ENCODE results near the gene TMC8.
A peak's percentile ranks its signal among the peaks of the same experiment; 100 is the strongest.

The TMC8 gene

DNA sequence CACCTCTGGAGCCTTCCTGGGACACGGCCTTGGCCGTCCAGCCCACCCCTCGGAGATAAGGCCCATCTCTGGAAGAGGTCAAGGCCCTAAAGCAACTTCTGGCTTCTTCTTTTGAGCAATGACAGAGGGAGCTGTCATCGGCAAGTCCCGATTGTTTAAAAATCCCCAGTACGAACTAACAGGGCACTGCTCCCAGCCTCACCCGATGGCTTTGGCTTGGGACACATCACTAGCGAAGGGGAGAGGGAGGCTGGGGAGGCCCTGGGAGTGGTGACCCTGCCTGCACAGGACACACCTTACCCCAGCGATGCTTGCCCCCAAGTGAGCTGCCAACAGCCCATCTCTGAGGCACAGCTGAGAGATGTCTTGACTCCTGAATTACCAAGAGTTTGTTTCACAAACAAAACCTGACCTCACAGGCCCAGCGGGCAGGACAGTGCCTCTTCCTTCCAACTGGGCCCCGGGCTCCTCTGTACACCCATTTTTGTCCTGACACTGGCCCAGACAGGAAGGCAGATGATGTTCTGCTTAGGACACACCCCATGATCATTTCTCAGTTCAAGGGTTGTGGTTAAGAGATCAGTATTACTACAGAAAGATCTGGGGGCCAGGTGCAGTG, 42.6 kb downstream of the TMC8 start:
- peak overlapping the region; percentile 64 for H3K27ac ChIP-seq (ENCODE audit: low read depth, low read length)
- peaks cover 0 to 14% of the 10 kb centered on the region in 2 donors for H3K36me3 ChIP-seq (ENCODE audit: control insufficient read depth in 1 of 2, insufficient read depth in 2 of 2, low read length in 2 of 2)
- H3K4me3 ChIP-seq (ENCODE audit: low read depth in 1 of 2, low read length in 2 of 2), result no peak overlapping the region
- no peaks in the 10 kb centered on the region for H3K27me3 ChIP-seq (ENCODE audit: control insufficient read depth in 1 of 2, insufficient read depth in 2 of 2, low read length in 2 of 2)
- H3K4me1 ChIP-seq (ENCODE audit: control insufficient read depth in 1 of 2, insufficient read depth in 2 of 2, low read length in 2 of 2), result peaks cover 72 to 76% of the 10 kb centered on the region in 2 donors
- H3K9ac ChIP-seq (ENCODE audit: low read depth in 1 of 2, low read length in 2 of 2), result peak overlapping the region; percentile 39 to 40
- no peaks in the 10 kb centered on the region for H3K9me3 ChIP-seq (ENCODE audit: control insufficient read depth in 1 of 2, low read length in 2 of 2)

DNA sequence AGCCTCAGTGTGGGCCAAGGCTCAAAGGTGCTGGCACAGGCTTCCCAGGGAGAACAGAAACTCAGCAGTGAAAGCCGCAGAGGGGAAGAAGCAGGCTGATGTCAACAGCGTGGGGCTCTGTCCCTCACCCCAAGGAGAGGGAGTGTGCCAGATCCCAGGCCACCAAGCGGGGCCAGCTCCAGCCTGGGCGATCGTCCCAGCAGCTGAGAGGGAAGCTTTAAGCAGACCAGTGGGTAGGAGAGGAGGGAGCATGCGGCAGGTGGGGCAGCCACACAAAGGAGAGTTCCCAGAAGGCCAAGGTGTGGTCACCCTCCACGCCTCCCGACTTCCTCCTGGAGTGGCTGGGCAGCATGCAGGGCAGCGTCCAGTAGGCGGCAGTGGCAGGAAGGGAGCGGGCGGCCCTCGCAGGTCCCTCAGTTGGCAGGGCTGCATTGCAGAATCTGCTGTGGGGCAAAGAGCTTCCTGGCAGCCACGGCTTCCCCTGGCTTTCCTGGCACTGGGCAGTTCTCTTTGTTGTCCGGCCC, 43.8 kb downstream of the TMC8 start:
- Histone ChIP-seq H3K9ac (ENCODE audit: low read depth in 1 of 2, low read length in 2 of 2) (peak overlapping the region; percentile 21 to 74), H3K27ac (ENCODE audit: low read depth, low read length) (peak overlapping the region; percentile 89), H3K9me3 (ENCODE audit: control insufficient read depth in 1 of 2, low read length in 2 of 2) (no peaks in the 10 kb centered on the region), H3K36me3 (ENCODE audit: control insufficient read depth in 1 of 2, insufficient read depth in 2 of 2, low read length in 2 of 2) (peaks cover 0 to 14% of the 10 kb centered on the region in 2 donors), H3K4me1 (ENCODE audit: control insufficient read depth in 1 of 2, insufficient read depth in 2 of 2, low read length in 2 of 2) (peaks cover 69 to 71% of the 10 kb centered on the region in 2 donors), H3K4me3 (ENCODE audit: low read depth in 1 of 2, low read length in 2 of 2) (peak overlapping the region; percentile 43 to 53), H3K27me3 (ENCODE audit: control insufficient read depth in 1 of 2, insufficient read depth in 2 of 2, low read length in 2 of 2) (no peaks in the 10 kb centered on the region)

DNA sequence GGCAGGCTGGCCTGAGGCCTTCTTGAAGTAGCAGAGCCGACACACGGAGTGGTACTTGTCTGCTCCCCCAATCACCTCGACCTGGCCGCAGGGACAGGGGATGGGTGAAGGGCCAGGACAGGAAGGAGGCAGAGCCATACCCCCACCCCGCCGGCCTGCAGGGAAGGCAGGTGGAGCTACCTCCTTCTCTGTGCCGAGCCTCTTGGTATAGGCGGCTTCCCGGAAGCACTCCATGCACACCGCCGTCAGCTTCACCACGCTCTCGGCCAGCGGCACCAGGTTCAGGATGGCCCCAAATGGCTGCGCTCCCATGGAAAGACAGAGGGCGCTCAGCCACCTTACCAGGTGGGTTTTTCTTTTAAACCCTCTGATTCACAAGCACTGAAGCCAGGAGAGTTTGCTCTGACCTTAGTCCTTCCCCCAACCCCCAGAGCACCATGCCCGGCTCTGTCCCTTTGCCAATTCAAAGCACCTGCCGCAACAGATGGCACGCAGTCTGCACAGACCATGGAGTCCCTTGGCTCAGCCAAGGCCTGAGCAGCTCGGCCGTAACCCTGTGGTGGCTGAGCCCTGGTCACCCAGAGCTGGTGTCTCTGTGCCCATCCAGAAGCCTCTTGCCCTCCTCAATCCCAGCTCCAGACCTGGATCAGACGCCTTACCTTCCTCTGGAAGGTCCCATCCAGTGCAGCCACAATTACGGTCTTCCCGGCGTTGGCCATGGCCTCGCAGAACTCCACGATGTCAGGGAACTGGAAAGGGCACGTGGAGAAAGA, 44.5 kb downstream of the TMC8 start:
- no peaks in the 10 kb centered on the region for H3K27me3 ChIP-seq (ENCODE audit: control insufficient read depth in 1 of 2, insufficient read depth in 2 of 2, low read length in 2 of 2)
- peak overlapping the region; percentile 89 for H3K27ac ChIP-seq (ENCODE audit: low read depth, low read length)
- peak overlapping the region; percentile 21 to 74 for H3K9ac ChIP-seq (ENCODE audit: low read depth in 1 of 2, low read length in 2 of 2)
- H3K36me3 ChIP-seq (ENCODE audit: control insufficient read depth in 1 of 2, insufficient read depth in 2 of 2, low read length in 2 of 2), result peaks cover 0 to 14% of the 10 kb centered on the region in 2 donors
- H3K4me3 ChIP-seq (ENCODE audit: low read depth in 1 of 2, low read length in 2 of 2), result peak overlapping the region; percentile 43 to 53
- H3K4me1 ChIP-seq (ENCODE audit: control insufficient read depth in 1 of 2, insufficient read depth in 2 of 2, low read length in 2 of 2), result peaks cover 64 to 65% of the 10 kb centered on the region in 2 donors
- no peaks in the 10 kb centered on the region for H3K9me3 ChIP-seq (ENCODE audit: control insufficient read depth in 1 of 2, low read length in 2 of 2)

DNA sequence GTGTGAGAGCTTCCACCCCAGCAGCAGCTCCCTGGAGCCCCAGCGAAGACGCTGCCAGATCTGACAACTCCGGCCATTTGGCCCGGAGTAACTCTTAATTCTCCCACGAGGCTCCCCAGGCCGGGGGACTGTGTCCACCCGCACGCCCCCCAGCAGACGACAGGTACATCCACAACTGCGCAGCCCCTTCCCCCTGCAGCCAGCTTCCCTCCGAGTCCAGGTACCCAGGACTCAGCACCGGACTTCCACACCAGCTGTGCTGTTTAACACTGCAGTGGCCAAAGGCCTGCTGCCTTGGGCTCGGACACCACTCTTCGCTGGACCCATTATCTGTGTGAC, 45.0 kb downstream of the TMC8 start:
- H3K9ac ChIP-seq (ENCODE audit: low read depth in 1 of 2, low read length in 2 of 2), result peak overlapping the region in 1 of 2 donors; percentile 74
- no peaks in the 10 kb centered on the region for H3K9me3 ChIP-seq (ENCODE audit: control insufficient read depth in 1 of 2, low read length in 2 of 2)
- peak overlapping the region; percentile 34 for H3K27ac ChIP-seq (ENCODE audit: low read depth, low read length)
- H3K4me1 ChIP-seq (ENCODE audit: control insufficient read depth in 1 of 2, insufficient read depth in 2 of 2, low read length in 2 of 2), result peaks cover 62 to 68% of the 10 kb centered on the region in 2 donors
- peak overlapping the region in 1 of 2 donors; percentile 43 for H3K4me3 ChIP-seq (ENCODE audit: low read depth in 1 of 2, low read length in 2 of 2)
- no peaks in the 10 kb centered on the region for H3K27me3 ChIP-seq (ENCODE audit: control insufficient read depth in 1 of 2, insufficient read depth in 2 of 2, low read length in 2 of 2)
- H3K36me3 ChIP-seq (ENCODE audit: control insufficient read depth in 1 of 2, insufficient read depth in 2 of 2, low read length in 2 of 2), result peaks cover 0 to 13% of the 10 kb centered on the region in 2 donors

DNA sequence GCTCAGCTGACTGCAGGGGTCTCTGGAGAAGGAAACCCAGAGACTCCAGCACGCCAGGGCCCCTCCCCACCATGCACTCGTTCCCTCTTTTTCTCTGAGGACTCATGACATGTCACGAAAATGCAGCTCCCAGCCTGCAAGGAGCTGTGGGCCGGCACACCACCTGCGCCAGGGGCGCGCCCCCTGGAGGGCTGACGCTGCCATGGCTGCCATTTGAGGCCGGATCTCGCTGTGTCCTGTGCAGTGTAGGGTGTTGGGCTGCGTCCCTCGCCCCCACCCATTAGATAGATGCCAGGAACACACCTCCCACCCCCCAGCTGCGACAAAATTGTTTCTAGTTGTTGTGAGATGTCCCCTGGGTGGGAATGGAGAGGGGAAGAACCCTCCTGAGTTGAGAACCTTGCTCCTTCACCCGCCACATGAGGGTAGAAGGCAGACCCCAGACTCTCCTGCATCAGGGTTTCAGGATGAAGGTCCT, 46.0 kb downstream of the TMC8 start:
- no peaks in the 10 kb centered on the region for H3K9me3 ChIP-seq (ENCODE audit: control insufficient read depth in 1 of 2, low read length in 2 of 2)
- H3K36me3 ChIP-seq (ENCODE audit: control insufficient read depth in 1 of 2, insufficient read depth in 2 of 2, low read length in 2 of 2), result peaks cover 0 to 4% of the 10 kb centered on the region in 2 donors
- H3K4me3 ChIP-seq (ENCODE audit: low read depth in 1 of 2, low read length in 2 of 2), result no peak overlapping the region
- H3K27me3 ChIP-seq (ENCODE audit: control insufficient read depth in 1 of 2, insufficient read depth in 2 of 2, low read length in 2 of 2), result no peaks in the 10 kb centered on the region
- no peak overlapping the region for H3K9ac ChIP-seq (ENCODE audit: low read depth in 1 of 2, low read length in 2 of 2)
- peaks cover 56 to 60% of the 10 kb centered on the region in 2 donors for H3K4me1 ChIP-seq (ENCODE audit: control insufficient read depth in 1 of 2, insufficient read depth in 2 of 2, low read length in 2 of 2)
- no peak overlapping the region for H3K27ac ChIP-seq (ENCODE audit: low read depth, low read length)

DNA sequence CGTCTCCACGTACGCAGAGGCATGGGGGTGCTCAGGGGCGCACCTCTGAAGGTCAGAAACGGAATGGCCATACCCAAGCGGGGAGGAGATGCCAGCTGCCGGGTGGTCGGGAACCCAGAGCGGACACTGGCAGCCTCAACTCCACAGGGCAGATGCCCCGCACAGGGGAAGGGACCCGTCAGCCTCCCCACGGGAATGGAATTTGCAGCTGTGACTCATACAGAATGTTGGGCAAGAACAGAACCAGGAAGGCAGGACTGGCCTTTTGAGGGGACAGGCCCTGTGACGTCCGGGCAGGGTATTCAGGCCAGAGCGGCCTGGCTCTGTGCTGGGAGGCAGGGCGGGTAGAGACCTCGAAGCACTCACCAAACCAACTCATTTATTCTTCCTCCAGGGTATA, 48.8 kb downstream of the TMC8 start:
- Histone ChIP-seq H3K9ac (ENCODE audit: low read depth in 1 of 2, low read length in 2 of 2) (no peak overlapping the region), H3K27ac (ENCODE audit: low read depth, low read length) (peak overlapping the region; percentile 64), H3K36me3 (ENCODE audit: control insufficient read depth in 1 of 2, insufficient read depth in 2 of 2, low read length in 2 of 2) (peaks cover 0 to 3% of the 10 kb centered on the region in 2 donors), H3K4me1 (ENCODE audit: control insufficient read depth in 1 of 2, insufficient read depth in 2 of 2, low read length in 2 of 2) (peaks cover 29 to 35% of the 10 kb centered on the region in 2 donors), H3K4me3 (ENCODE audit: low read depth in 1 of 2, low read length in 2 of 2) (no peak overlapping the region), H3K27me3 (ENCODE audit: control insufficient read depth in 1 of 2, insufficient read depth in 2 of 2, low read length in 2 of 2) (no peaks in the 10 kb centered on the region), H3K9me3 (ENCODE audit: control insufficient read depth in 1 of 2, low read length in 2 of 2) (no peaks in the 10 kb centered on the region)

DNA sequence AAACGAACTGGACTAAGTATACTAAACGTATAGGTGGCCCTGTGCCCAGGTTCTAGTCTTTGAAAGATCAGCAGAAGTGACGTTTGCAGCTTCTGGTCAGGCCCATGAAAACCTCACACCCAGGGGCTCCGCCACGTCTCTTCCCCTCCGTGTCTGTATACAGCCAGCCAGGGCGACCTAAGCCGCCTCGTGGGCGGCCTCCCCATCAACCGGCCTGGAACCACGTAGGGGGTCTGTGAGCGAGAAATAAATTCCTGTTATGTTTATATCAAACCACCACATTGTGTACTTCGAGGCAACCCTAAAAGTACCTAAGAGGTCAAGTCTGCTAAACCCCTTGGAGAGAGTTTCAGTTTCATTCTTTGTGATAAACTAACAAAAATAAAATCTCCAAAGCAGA, 49.5 kb downstream of the TMC8 start:
- no peaks in the 10 kb centered on the region for H3K27me3 ChIP-seq (ENCODE audit: control insufficient read depth in 1 of 2, insufficient read depth in 2 of 2, low read length in 2 of 2)
- peaks cover 0 to 3% of the 10 kb centered on the region in 2 donors for H3K36me3 ChIP-seq (ENCODE audit: control insufficient read depth in 1 of 2, insufficient read depth in 2 of 2, low read length in 2 of 2)
- H3K27ac ChIP-seq (ENCODE audit: low read depth, low read length), result peak overlapping the region; percentile 64
- H3K4me3 ChIP-seq (ENCODE audit: low read depth in 1 of 2, low read length in 2 of 2), result no peak overlapping the region
- H3K9me3 ChIP-seq (ENCODE audit: control insufficient read depth in 1 of 2, low read length in 2 of 2), result no peaks in the 10 kb centered on the region
- no peak overlapping the region for H3K9ac ChIP-seq (ENCODE audit: low read depth in 1 of 2, low read length in 2 of 2)
- peaks cover 29% of the 10 kb centered on the region in 2 donors for H3K4me1 ChIP-seq (ENCODE audit: control insufficient read depth in 1 of 2, insufficient read depth in 2 of 2, low read length in 2 of 2)

DNA sequence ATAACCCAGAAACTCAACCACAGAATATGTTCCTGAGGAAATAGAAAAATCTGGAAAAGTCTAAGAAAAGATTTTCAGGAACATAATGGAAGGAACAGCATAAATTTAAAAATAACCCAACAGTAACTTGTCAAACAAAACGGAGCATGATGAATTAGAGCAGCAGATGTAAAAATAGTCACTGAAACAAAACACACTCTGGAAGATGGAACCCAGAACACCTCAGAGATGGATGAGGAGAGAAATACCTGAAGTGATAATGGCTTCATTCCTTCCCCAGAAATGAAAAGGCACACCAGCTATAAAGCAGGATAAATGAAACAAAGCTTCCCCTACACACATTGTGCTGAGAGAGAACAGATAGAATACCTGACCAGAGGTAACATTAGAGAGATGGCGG, 49.9 kb downstream of the TMC8 start:
- Histone ChIP-seq H3K9me3 (ENCODE audit: control insufficient read depth in 1 of 2, low read length in 2 of 2) (no peaks in the 10 kb centered on the region), H3K9ac (ENCODE audit: low read depth in 1 of 2, low read length in 2 of 2) (no peak overlapping the region), H3K4me1 (ENCODE audit: control insufficient read depth in 1 of 2, insufficient read depth in 2 of 2, low read length in 2 of 2) (peaks cover 25 to 29% of the 10 kb centered on the region in 2 donors), H3K27ac (ENCODE audit: low read depth, low read length) (no peak overlapping the region), H3K27me3 (ENCODE audit: control insufficient read depth in 1 of 2, insufficient read depth in 2 of 2, low read length in 2 of 2) (no peaks in the 10 kb centered on the region), H3K4me3 (ENCODE audit: low read depth in 1 of 2, low read length in 2 of 2) (no peak overlapping the region), H3K36me3 (ENCODE audit: control insufficient read depth in 1 of 2, insufficient read depth in 2 of 2, low read length in 2 of 2) (peaks cover 0 to 3% of the 10 kb centered on the region in 2 donors)

DNA sequence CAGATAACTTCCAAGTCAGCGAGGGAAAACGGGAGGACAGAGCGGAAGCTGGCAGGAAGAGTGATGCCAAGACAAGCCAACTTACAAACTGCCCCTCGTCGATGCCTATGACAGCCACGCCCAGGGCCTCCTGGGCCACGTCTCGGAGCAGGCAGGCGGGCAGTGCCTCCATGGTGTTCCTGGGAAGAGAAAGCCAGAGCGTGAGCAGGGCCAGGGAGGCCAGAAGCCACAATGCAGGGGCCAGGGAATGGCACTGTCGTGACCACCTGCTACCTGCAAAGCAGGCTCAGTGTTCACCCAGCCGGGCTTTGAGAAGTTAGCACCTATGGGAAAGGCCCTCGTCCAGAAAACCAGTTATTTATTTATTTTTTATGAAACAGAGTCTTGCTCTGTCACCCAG, 51.9 kb downstream of the TMC8 start:
- no peaks in the 10 kb centered on the region for H3K9me3 ChIP-seq (ENCODE audit: control insufficient read depth in 1 of 2, low read length in 2 of 2)
- peaks cover 14 to 29% of the 10 kb centered on the region in 2 donors for H3K4me1 ChIP-seq (ENCODE audit: control insufficient read depth in 1 of 2, insufficient read depth in 2 of 2, low read length in 2 of 2)
- H3K4me3 ChIP-seq (ENCODE audit: low read depth in 1 of 2, low read length in 2 of 2), result no peak overlapping the region
- no peak overlapping the region for H3K27ac ChIP-seq (ENCODE audit: low read depth, low read length)
- H3K27me3 ChIP-seq (ENCODE audit: control insufficient read depth in 1 of 2, insufficient read depth in 2 of 2, low read length in 2 of 2), result no peaks in the 10 kb centered on the region
- no peak overlapping the region for H3K9ac ChIP-seq (ENCODE audit: low read depth in 1 of 2, low read length in 2 of 2)
- H3K36me3 ChIP-seq (ENCODE audit: control insufficient read depth in 1 of 2, insufficient read depth in 2 of 2, low read length in 2 of 2), result peaks cover 0 to 3% of the 10 kb centered on the region in 2 donors

DNA sequence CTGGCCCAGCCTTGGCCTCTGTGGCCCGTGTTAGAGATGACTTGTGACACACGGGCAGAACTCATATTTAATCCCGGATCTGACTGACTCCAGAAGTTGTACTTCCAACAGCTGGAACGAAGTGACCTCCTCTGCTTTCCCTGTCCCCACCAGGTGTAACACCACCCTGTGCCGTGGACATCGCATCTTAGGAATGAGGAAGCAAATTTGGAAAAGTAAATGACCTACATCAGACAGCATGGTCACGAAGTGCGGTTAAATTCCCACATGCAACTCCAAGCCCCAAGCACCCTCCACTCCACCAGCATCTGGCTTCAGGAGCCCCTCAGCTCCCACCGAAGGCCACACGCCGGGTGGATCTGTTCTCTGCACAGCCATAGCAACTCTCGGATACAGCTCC, 53.3 kb downstream of the TMC8 start:
- Histone ChIP-seq H3K27ac (ENCODE audit: low read depth, low read length) (no peak overlapping the region), H3K9me3 (ENCODE audit: control insufficient read depth in 1 of 2, low read length in 2 of 2) (no peaks in the 10 kb centered on the region), H3K4me3 (ENCODE audit: low read depth in 1 of 2, low read length in 2 of 2) (no peak overlapping the region), H3K27me3 (ENCODE audit: control insufficient read depth in 1 of 2, insufficient read depth in 2 of 2, low read length in 2 of 2) (no peaks in the 10 kb centered on the region), H3K36me3 (ENCODE audit: control insufficient read depth in 1 of 2, insufficient read depth in 2 of 2, low read length in 2 of 2) (peaks cover 0 to 3% of the 10 kb centered on the region in 2 donors), H3K4me1 (ENCODE audit: control insufficient read depth in 1 of 2, insufficient read depth in 2 of 2, low read length in 2 of 2) (peaks cover 14 to 32% of the 10 kb centered on the region in 2 donors), H3K9ac (ENCODE audit: low read depth in 1 of 2, low read length in 2 of 2) (no peak overlapping the region)
